NCI-H1436 (cell line): Measurements from ENCODE around the gene SMIM24.
"Not testable (repeated sequence)": the region's sequence is repeated elsewhere in the genome, so short reads cannot be mapped to it uniquely, and the experiment has no call there.

ENCODE experiments used
- DNase-seq: peaks from one replicate; lab custom pipeline; 2025; lab: John Stamatoyannopoulos, UW

SMIM24 gene

GRCh38 chr19:3480383-3481091 lies at the start of gene SMIM24:
TSS of gene SMIM24 (minus strand) at chr19:3480525. CDS start at chr19:3480463, 62 bp downstream.
- DNase-seq, result no peak

GRCh38 chr19:3529299-3529698 lies 49.0 kb upstream of the SMIM24 start:
- not testable (repeated sequence) for DNase-seq

DNA sequence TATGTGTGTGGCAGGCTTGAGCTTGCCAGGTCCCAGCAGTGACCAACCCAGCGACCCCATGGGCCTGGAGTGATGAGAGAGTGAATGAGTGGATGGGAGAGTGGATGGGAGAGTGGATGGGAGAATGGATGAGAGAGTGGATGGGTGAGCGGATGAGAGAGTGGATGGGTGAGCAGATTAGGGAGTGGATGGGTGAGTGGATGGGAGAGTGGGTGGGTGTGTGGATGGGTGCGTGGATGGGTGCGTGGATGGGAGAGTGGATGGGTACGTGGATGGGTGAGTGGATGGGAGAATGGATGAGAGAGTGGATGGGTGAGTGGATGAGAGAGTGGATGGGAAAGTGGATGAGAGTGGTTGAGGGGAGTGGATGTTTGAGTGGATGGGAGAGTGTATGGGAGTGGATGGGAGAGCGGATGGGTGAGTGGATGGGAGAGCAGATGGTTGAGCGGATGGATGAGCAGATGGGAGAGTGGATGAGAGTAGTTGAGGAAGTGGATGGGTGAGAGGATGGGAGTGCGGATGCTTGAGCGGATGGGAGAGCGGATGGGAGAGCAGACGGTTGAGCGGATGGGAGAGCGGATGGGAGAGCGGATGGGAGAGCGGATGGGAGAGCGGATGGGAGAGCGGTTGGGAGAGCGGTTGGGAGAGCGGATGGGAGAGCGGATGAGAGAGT lies 48.4 kb upstream of the SMIM24 start:
- DNase-seq, result no peak

GRCh38 chr19:3528080-3528479 lies 47.8 kb upstream of the SMIM24 start:
- DNase-seq, result no peak

- DNase-seq, result no peak
Measured at GRCh38 chr19:3527238-3527910, 47.0 kb upstream of the SMIM24 start.

DNA sequence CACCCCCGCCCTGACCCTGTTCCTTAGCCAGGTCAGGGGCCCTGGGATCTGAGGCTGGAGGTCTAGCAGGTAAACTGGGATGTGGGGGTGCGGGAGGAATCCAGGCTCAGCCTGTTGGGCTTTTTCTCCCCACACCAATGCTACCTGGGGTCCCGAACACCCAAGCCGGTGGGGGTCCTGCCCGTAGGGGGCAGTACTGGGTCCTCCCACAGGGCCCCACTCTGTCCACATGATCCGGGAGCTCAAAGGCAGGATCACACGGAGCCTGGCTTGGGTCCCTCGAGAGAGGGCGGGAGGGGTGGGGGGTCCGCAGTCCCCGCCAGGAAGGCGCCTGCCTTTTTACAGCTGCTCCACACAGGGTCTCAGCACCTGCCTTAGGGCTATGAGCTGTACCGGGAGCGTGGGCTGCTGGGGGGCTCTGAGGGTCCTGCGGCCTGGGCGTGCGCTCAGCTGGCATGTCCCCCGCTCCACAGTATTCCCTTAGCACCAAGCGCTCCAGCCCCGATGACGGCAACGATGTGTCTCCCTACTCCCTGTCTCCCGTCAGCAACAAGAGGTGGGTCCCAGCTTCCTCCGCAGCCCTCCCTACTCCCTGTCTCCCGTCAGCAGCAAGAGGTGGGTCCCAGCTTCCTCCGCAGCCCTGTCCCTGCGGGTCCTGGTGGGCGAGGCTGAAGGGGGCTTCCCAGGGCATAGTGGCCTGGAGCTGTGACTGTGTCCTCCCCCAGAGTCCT lies 46.3 kb upstream of the SMIM24 start:
- DNase-seq, result no peak

- DNase-seq, result no peak
Measured at GRCh38 chr19:3524904-3525451, 44.7 kb upstream of the SMIM24 start.

DNA sequence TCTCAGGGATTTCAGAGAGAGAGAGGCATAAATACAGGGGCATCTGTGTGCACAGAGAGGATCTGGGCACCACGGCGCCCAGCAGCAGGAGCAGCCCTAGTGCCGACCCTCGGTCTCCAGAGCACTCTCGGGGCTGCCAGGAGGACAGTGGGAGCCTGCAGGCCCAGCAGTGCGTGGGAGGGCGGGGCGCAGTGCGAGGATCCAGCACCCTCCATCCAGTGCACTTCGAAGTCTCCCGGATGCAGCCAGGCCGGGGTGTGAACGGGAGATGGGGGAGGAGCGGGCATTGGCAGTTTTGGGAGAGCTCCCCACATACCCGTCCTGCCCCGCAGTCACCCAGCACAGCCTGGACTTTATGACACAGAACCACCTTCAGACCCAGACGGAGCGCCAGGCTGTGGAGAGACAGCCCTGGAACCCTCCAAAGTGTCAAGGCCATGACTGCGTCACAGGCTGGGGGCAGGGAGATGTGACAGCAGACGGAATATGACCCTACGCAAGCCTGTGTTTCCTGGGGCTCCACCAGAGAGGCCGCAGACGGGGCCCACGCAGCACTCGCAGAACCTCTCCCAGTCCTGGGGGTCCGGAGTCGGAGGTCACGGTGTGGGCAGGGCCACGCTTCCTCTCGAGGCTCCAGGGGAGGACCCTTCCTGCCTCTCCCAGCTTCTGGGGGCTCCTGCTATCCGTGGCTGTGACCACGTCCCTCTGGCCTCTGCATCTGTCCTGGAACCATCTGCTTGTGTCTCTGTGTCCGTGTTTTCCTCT lies 43.9 kb upstream of the SMIM24 start:
- DNase-seq, result no peak

- no peak for DNase-seq
Measured at GRCh38 chr19:3523361-3524077, 43.2 kb upstream of the SMIM24 start.

GRCh38 chr19:3522421-3523360 lies 42.4 kb upstream of the SMIM24 start:
- no peak for DNase-seq

GRCh38 chr19:3521104-3521445 lies 40.8 kb upstream of the SMIM24 start:
- DNase-seq, result no peak

DNA sequence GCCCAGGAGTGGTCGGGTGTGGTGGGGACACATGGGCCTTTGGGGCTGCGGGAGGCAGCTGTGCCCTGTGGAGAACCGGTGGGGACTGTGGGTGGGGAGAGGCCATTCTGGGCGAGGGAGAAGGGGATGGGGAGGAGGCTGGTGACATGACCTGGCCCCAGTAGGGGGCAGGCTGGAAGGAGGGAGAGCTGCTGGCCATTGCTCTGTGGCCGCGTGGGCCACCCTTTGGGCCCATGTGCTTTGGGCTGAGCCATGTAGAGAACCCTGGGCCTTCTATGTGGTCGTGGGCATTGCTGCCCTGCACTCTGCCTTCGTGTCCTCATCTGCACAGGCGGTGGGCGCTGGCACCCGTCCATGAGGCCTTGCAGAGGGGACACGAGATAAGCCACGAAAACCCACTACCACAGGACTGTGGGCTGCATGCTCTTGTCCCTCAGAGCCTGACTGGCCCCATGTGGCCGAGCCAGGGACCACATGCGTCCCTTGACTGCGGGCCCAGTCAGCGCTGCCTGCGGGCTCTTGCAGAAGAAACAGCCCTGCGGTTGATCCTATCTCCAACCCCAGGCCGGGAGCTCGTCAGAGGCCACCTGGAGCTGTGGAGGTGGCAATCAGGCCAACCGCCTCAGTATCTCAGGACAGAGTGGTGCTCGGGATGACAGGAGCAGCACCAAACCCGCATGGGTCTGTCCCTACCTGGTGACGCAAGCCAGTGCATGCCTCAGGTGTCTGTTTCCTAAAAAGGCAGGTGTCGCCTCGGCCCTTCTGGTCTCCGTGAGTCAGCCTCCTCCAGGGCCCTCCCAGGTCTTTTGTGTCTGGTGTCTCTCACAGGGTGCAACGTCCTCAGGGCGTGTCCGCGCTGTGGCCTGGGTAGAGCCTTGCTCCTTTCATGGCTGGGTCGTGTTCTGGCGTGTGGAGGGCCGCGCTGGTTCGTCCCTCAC lies 40.1 kb upstream of the SMIM24 start:
- no peak for DNase-seq

- no peak for DNase-seq
Measured at GRCh38 chr19:3519126-3519525, 38.8 kb upstream of the SMIM24 start.

DNA sequence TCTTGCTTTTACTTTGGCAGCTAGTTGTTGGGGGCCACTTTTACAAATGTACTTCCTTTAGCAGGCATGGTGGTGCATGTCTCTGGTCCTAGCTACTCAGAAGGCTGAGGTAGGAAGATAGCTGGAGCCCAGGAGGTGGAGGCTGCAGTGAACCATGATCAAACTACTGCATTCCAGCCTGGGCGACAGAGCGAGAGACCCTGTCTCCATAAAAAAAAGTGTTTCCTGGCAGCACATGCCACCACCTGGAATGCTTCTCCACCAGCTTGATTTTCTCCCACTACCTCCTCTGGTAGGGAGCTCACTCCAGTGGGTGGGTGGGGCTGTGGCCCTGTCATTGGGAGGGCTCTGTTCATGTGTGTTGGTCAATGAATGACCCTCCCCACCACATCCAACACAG lies 38.3 kb upstream of the SMIM24 start:
- no peak for DNase-seq

DNA sequence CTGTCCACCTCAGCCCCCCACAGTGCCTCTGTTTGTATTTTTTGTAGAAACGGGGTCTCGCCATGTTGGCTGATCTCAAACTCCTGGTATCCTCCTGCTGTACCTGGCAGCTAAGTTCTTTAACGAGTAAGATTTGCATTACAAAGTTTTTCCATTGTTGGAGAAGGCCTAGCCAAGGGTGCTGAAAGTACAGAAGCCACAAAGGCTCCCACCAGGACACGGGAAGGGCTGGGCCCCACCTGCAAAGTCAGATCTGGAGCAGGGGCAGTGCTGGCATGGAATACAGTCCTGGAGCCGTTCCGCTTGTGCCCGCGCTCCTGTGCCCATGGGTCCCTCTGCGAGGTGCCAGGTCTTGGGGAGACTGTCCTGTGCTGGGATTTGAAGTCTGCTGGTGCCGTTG lies 37.9 kb upstream of the SMIM24 start:
- DNase-seq, result no peak

DNA sequence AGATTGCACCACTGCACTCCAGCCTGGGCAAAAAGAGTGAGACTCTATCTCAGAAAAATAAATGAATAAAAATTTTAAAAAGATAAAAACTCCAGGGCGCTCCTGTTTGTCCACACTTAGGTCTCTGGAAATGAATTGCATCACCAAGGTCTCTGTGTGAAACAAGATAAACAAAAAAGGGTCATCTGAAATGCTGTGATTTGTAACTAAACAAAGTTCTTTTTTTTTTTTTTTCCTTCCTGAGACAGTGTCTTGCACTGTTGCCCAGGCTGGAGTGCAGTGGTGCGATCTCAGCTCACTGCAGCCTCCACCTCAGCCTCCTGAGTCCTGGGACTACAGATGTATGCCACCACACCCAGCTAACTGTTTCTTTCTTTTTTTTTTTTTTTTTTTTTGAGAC lies 37.3 kb upstream of the SMIM24 start:
- no peak for DNase-seq

DNA sequence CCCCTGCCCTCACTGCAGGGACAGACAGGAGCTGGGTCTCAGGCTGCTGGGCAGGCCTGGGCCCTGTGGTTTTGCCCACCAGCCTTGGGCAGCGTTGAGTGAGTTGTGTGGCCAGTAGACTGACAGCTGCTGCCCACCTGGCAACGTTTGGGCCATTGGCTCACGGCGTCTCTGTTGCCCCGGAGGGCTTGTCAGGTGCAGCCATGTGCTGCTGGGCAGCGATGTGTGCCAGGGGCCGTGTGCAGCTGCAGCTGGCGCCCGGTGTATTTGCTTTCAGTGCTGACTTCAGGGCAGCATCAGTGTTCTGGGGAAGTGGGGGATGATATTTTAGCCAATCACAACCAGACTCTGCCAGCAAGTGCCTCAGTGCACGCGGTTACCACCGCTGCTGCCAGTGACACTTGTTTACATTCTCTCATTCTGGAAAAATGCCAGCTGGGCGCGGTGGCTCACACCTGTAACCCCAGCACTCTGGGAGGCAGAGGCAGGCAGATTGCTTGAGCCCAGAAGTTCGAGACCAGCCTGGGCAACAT lies 36.4 kb upstream of the SMIM24 start:
- peak; percentile 67 for DNase-seq

- DNase-seq, result no peak
Measured at GRCh38 chr19:3515891-3516422, 35.6 kb upstream of the SMIM24 start.
